H1 (cell line): ENCODE measurements around the gene EDDM3A.

ENCODE experiments used
- CTCF ChIP-seq, 3 experiments: IDR thresholded peaks; 1 replicate in 2 of 3; 2 replicates in 1 of 3; pipeline versions ENCODE4 v1.5.1 to v1.6.1; 2011; ENCODE audit warnings: low read length in 3 of 3, mild to moderate bottlenecking in 3 of 3, inconsistent platforms in 2 of 3, low read depth in 1 of 3, moderate library complexity in 1 of 3; ENCODE audit not compliant: insufficient read depth in 1 of 3; ENCODE audit errors: control extremely low read depth in 1 of 3
- EP300 ChIP-seq, 2 experiments: IDR thresholded peaks; 1 replicate in 1 of 2; 2 replicates in 1 of 2; pipeline ENCODE4 v1.6.1; 2011 to 2012; ENCODE audit warnings: low read depth in 2 of 2, low read length in 2 of 2, mild to moderate bottlenecking in 2 of 2, borderline replicate concordance in 1 of 2, inconsistent platforms in 1 of 2, moderate library complexity in 1 of 2
- NRF1 ChIP-seq: IDR thresholded peaks from 2 replicates; pipeline ENCODE4 v1.6.1; 2011; ENCODE audit warnings: mild to moderate bottlenecking, low read depth, low read length, improper control_type of control experiment
- POLR2A ChIP-seq, 2 experiments: IDR thresholded peaks; 1 replicate in 1 of 2; 2 replicates in 1 of 2; pipeline ENCODE4 v1.6.1; 2011; ENCODE audit warnings: low read depth in 2 of 2, low read length in 2 of 2, mild to moderate bottlenecking in 2 of 2; ENCODE audit errors: control extremely low read depth in 1 of 2
- POLR2AphosphoS5 ChIP-seq: IDR thresholded peaks from 2 replicates; pipeline ENCODE4 v1.6.1; 2011; ENCODE audit warnings: low read depth, low read length
- RAD21 ChIP-seq, 2 experiments: IDR thresholded peaks in 1 of 2; conservative IDR thresholded peaks in 1 of 2; 2 replicates each; pipeline ENCODE4 v1.6.1; 2011; ENCODE audit warnings: low read depth in 2 of 2, low read length in 2 of 2, improper control_type of control experiment in 1 of 2, inconsistent platforms in 1 of 2, mild to moderate bottlenecking in 1 of 2, moderate library complexity in 1 of 2
- ZNF274 ChIP-seq: IDR thresholded peaks from 2 replicates; pipeline ENCODE4 v1.7.0; 2012; ENCODE audit warnings: low read length, borderline replicate concordance; ENCODE audit errors: extremely low read depth

DNA sequence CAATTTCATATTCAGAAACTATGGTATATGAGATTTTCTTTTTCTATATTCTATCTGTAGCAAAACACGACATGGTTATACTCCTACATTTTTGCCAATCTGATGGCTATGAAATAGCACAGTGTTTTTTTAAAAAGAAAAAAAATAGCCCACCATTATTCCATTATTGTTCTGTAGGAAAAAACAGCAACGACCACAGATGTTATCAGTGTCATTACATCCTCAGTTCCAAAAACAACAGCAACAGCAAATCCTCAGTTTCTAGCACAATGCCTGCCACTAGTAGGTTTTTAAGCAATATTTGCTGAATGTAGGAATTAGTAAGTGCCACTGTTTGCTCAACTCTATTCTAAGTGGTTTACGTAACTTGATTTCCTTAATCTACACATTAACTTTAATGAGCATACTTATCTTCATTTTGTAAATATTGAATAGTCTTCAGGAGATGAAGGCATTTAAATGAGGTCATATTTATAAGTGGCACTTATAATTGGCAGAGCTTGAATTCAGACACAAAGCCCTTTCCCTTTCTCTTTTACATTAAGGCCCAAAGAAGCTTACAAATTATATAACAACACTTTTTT is 43.6 kb downstream of the EDDM3A start:
- no peak for TF ChIP-seq POLR2AphosphoS5
- no peak for TF ChIP-seq EP300 (IDR thresholded peaks at IDR 0.05; ENCODE audit: borderline replicate concordance in 1 of 2, low read depth in 2 of 2, low read length in 2 of 2)
- no peak for TF ChIP-seq RAD21 (IDR thresholded peaks at IDR 0.05 in 1 of 2, conservative IDR thresholded peaks at IDR 0.05 in 1 of 2; ENCODE audit: low read depth in 2 of 2, low read length in 2 of 2)
- no peak for TF ChIP-seq POLR2A (IDR thresholded peaks at IDR 0.05; ENCODE audit: control extremely low read depth in 1 of 2, low read depth in 2 of 2, low read length in 2 of 2)
- no peak for TF ChIP-seq CTCF (IDR thresholded peaks at IDR 0.05; ENCODE audit: control extremely low read depth in 1 of 3, insufficient read depth in 1 of 3, low read depth in 1 of 3, low read length in 3 of 3)
- no peak for TF ChIP-seq ZNF274
- no peak for TF ChIP-seq NRF1
